Stimulated activated CD4-positive, alpha-beta T cell treated with anti-CD3 and anti-CD28 coated beads, Interleukin-4, amount 100 ng/mL, for 4 hours (primary cell): ENCODE data around the gene ROR1.

Source experiments
- DNase-seq, 2 experiments: peaks; one replicate each; pipeline ENCODE4 v3.0.0-alpha.2; 2020

ROR1 gene

GRCh38 chr1:63946866-63947491, 173.2 kb downstream of the ROR1 start:
- no peak for DNase-seq

- no peak for DNase-seq
These were observed 174.1 kb downstream of the ROR1 start for GRCh38 chr1:63947904-63948303.

GRCh38 chr1:63950023-63950422, 176.2 kb downstream of the ROR1 start:
- DNase-seq, result no peak

DNA sequence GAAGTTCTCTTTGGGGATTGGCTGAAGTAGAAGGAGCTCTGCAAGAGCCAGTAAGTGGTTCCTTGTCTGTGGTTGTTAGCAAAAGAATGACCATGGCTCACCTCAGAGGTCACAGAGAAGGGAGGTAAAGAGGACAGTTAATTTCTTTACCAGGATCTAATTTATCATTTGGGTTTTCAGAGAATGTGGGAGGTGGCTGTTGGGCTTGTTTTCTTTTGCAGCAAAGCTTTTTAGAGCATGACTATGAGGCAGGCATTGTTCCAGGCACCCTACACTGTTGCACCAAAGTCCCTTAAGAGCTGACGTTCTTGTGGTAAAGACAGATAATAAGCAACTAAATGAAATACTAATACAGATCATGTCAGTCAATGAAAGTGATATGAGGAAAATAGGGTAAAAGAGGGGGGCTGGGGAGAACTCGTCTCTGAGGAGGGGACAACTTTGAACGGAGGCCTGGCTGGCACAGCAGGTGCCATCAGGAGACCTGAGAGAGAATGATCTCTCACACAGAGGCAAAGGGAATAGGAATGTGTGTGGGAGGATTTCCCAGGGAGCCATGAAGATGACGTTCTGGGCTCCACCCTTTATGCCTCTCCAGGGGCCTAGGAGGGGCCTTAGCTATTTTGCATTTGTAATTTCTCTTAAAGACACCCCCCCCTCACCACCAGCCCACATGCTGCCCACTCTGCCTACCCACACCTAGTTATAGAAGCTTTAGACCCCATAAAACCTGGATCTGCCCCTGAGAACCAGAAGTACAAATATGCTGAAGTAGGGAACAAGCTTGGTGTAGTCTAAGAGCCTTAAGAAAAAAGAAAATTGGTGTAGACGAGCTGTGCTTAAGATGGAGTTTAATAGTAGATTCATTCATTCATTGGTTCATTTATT, 177.5 kb downstream of the ROR1 start:
- no peak for DNase-seq

GRCh38 chr1:63954187-63954586, 180.4 kb downstream of the ROR1 start:
- DNase-seq, result no peak

DNA sequence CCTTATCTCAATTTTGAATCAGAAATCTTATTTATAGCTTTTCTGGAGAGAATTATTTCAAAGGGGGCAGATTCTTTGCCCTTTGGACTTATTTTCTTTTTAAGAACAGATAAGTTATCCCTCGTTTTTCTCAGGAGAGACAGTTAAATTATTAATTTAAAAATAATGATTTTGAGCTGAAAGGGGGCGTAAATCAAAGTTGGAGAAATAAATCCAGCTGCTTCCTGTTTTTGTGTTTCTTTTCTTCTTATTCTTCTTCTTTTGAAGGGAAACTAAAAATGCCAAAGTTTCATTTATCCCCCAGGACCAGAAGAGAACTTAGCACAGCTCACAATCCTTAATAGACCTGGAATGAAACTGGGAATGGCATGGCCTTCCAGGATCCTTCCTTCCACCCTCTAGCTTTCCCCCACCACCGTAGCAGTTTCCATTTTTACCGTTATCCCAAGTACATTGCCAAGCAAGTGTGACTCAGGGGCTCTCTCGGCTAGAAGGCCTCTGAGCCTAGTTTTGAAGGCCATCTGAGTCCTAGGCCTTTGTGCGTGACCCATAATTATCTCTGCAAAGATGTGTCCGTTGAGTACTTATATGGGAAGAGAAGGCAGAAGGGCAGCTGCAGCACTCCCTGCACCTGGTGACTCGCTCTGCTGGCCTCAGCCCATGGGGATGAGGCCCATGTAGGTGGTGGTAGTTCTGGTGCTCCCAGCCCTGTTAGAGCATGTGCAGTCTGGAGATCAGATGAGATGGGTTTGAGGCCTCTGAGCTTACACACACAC, 181.7 kb downstream of the ROR1 start:
- no peak for DNase-seq

DNA sequence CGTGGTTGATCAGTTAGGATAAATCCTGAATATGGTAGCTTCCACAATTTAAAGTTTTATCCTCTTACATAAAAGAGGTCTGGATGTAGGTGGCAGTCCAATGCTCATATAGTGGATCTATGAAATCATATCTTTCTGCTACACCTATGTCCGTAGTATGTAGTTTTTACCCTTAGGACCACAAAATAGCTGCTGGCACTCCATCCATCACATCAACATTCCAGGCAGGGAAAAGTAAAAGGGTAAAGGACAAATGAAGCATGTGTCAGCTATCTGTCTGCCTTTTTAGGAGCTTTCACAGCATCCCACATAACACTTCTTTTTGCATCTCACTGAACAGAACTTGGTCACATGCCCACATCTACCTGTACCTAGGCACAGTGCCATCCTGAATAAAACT, 184.7 kb downstream of the ROR1 start:
- DNase-seq, result no peak

- DNase-seq, result no peak
These were observed 186.5 kb downstream of the ROR1 start for GRCh38 chr1:63960326-63960725.

DNA sequence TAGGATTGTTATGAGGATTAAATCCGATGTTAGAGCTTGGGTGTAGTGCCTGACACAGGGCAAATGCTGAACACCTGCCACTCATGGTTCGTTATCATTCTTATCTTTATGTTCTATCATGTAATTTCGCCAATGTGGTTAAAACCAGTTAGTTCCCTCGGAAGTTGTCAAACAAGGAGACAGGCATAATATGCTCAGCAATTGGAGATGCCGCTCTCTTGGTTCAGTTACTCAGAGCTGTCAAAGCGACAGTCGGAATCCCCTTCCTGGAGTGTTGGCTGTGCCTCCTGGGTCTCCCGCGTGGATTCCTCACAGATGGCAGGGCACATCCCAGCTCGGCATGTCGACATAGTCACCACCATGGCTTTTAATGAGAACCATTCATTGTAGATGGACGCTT, 192.2 kb downstream of the ROR1 start:
- no peak for DNase-seq

DNA sequence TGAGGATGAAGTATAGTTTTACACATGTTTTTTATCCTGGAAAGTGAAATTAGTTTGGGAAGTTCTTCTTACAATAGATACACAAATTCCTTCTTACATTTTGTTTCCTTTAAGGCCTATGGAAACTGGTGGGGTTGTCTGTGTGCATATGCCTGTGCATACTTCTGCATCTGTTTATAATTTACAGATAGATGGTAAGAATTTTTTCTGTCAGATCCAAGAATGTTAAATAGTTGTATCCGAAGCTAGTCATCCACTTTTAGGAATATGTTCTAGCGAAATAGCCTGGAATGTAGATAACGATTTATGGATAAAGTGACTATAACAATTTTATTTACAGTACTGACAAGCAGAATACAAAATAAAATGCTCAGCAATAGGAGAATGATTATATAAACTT, 194.1 kb downstream of the ROR1 start:
- no peak for DNase-seq

DNA sequence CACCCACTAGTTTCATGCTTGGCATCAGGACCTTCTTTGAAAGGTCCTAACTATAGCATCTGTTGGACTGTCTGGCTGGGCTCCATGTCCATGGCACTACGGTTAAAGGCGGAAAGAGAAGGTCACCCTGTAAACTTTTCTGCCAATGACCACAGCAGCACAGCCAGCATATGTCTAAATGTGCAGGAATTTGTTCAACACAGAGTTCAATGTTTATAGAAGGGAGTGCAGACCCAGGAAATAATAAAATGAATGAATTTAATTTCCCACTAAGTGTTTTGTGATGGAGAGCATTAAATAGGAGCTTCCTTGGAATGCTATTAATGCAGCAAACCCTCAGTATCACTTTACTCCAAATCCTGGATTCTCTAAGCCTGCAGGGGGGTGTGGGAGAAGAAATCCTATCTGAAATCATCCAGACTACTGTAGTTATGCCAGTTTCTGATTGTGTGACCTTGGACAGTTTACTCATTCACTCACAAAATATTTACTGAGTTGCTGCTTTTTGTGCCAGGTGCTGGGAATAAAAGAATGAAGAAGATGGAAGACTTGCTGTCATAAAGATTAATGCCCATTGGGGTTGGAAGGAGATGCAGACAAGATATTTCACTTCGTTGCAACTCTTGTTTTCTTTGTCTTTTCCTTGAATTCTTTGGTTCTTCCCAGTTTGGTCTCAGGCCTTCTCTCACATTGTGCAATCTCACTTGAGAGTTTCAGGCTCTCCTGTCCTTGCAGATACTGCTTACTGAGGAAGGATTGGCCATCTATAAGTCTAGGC, 195.0 kb downstream of the ROR1 start:
- no peak for DNase-seq

GRCh38 chr1:63969441-63969901, 195.7 kb downstream of the ROR1 start:
- no peak for DNase-seq

- DNase-seq, result no peak
These were observed 197.7 kb downstream of the ROR1 start for GRCh38 chr1:63971557-63971956.

- DNase-seq, result no peak
These were observed 199.2 kb downstream of the ROR1 start for GRCh38 chr1:63973005-63973419.

DNA sequence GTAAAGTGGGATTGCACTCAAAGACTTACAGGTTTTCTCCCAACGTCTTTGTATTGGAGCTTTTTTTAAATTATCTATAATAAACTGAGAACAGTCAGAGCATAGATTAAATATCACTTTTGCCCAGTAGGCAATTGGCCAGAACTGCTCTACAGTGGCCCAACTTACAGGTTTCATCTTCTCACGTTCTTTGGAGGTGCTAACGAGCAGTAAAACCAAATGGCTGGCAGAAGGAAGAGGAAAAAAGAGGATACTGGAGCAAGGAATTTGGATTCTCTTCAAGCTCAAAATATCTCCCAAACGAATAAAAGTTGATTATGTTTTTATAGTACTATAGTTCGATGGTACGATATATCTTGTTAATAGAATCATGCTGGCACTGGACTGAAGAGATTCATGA, 201.1 kb downstream of the ROR1 start:
- no peak for DNase-seq

GRCh38 chr1:63975481-63975880, 201.7 kb downstream of the ROR1 start:
- no peak for DNase-seq

GRCh38 chr1:63976006-63976405, 202.2 kb downstream of the ROR1 start:
- no peak for DNase-seq

DNA sequence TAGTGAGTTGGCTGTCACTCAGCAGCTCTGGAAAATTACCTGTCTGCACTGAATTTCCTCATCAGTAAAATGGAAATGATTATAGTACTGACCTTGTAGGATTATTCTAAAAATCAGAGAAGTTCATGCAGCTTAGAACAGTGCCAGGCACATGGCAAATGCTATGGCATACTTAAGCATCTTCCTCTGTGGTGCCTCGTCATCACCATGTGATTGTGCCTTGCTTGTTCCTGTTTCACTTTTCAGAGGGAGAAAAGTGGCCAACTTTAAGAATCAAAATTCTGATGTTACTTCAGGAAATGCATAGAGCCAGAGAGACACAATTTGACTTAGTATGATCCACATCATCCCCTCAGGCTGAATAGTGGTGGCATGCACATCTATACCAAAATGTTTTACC, 203.6 kb downstream of the ROR1 start:
- DNase-seq, result no peak

DNA sequence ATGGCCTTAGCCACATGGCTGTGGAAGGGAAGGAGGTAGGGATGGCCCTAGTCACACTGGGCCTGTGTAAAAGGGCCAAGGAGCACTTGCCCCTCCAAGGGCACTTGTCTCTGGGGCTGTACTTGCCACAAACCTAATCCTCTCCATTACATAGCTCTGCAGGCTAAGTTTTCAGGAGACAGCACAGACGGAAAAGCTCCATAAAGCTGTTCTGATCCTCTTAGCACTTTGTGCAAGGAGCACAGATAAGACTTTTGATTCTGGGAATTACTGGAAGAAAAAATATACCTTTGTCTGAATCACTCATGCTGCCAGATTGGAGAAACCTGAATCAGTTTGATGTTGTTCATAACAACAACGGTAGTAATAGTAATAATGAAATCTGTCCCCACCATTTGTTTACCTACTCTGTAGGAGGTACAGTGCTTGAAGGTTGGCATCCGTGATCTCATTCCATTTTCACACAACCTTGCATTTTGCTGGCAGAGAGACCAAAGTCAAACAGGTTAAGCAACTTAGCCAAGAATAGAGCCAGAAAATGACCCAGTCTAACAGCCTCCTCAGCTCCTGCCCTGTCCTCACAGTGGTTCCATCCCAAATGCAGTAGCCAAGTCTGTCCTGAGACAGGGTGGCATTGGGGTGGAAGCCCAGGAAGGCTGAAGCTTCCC, 207.1 kb downstream of the ROR1 start:
- DNase-seq, result no peak

- no peak for DNase-seq
These were observed 207.6 kb downstream of the ROR1 start for GRCh38 chr1:63981408-63981773.

GRCh38 chr1:63982201-63982600, 208.4 kb downstream of the ROR1 start:
- no peak for DNase-seq
